Measurements from ENCODE around the gene DMD.

Gene DMD

DNA sequence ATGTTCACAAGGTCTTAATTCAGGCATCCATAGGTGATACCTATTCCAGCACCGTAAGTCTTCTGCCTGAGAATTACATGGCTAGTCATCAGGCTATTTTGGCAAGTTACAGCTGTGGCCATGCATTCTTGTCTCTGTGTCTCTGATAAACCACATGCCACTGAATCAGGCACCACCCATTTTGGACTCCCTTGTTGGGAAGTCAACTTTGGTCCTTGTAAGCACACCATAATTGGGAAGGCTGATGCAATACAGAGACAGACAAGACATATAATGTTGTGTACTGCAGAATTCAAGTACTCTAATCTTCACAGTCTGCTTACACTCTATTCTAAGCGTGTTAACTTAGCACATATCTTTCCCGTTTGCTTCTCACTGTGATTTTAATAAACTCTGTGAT, 1655.8 kb downstream of the DMD start:
- DNase-seq: no peak

DNA sequence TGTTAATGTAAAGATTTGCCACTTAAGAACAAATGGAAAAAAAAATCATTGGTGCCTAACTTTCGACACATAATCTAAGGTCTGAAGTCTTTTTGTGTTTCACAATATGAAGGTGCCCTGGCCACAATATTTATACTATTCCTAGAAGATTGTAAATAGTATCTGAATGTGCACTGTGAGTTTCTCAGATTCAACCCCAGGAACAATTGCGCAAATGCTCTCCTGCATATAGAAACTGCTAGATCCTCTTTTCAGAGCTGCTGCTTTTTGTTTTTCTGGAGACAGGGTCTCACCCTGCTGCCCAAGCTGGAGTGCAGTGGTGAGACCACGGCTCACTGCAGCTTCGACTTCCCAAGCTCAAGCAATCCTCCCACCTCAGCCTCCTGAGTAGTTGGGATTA, 1659.4 kb downstream of the DMD start:
- DNase-seq: no peak

DNA sequence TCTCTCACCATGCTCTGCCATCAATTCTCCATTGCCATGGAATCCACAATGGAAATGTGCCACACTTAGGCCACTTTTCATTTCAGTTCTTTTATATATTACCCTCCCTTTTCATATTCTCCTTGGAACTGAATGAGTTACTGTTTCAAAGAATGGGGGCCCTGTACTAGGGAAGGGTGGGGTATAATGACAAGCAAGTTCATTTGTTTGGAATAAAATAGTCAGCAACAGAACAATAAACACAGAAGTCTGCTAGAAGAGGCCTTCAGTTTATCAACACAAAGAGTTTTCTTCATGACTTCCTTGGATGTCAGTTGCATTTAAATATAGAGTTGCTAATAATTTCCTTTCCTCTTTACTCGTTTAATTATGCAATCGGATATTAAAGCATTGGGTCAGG, 1661.2 kb downstream of the DMD start:
- DNase-seq: no peak

DNA sequence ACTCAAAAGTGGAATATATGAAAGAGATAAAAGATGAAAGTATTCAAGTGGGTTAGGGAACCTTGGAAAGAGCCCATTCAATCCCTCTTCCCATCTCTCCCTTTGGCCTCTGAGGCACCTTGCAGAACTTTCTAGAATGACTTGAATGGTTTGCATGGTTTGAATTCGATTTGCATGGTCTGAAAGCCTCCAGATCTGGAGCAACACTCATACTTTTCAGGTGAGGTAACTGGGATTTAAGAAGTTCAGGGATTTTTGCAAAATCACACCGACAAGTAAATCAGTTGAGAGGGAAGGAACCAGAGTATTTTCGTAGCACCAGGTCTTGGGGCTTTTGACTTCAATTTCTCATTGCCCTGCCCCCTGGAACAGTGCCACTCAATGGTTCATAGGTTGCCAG, 1663.5 kb downstream of the DMD start:
- DNase-seq: no peak

DNA sequence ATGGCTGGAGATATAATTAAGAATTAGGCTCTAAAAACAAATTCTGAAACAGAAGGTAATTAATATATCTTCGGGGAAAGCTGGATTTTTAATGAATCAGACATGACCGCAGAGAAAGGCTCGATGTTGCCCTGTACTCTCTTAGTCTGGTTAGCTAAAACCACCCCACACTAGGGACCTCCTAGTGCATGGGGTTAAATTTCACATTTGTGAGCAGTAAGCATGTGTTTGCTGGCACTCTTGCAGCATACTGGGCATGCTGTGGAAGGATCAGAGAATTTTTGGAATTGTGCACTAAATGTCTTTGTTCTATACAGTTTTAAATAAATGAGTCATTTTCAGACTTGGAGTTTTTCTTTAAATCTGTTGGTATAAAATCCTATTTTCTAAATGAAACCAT, 1663.9 kb downstream of the DMD start:
- DNase-seq: no peak

DNA sequence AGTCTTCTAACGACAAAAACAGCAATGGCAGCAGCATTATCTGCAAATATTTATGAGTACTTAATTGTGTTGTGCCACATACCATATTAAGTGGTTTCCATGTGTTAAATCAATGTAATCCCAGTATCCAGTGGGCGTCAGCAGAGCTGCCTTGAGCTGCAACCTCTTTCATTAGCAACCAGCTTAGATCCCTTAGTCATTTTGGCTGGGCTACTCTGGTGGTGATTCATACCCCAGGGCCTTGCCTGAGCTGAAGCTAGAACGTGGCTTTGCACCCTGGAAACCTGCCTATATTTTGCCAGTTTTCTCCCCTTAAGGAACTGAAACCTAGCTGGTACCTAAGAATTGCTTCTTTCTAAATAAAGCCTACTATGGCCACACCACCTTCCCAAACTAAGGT, 1665.2 kb downstream of the DMD start:
- DNase-seq: no peak

DNA sequence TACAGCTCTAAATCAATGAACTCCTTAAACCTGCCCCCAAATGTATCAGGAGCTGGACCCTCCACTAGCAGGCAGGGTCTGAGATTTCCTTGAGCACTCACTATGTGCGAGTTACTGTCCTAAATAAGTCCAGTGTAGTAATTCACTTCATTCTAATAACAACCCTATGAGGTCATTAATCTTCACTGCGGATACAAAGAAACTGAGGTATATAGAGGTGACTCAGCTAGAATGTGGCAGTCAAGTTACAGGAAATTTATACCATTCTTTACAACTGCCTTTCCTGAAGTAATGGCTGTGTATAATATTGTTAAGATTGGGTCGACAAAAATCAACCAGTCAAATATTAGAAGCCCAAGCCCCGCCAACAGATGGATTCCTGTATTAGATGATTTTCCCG, 1665.6 kb downstream of the DMD start:
- no peak for DNase-seq

DNA sequence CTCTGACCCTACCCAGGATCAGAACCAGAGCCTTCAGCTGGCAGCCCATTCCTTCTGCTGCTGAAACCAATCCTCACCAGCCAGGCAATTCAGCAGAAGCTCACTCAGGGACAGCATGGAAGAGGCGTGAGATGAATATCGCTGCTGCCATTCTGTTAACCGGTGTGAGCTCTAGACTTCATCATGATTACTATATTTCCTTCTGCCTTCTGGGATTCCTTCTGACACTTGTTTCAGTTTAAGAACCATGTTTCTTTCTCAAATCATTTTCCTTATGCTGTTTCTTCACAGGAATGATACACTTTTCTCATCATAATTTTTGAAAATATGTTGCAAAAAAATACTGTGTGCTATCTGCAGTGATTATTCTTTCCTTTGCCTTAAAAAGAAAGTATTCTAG, 1666.2 kb downstream of the DMD start:
- no peak for DNase-seq

DNA sequence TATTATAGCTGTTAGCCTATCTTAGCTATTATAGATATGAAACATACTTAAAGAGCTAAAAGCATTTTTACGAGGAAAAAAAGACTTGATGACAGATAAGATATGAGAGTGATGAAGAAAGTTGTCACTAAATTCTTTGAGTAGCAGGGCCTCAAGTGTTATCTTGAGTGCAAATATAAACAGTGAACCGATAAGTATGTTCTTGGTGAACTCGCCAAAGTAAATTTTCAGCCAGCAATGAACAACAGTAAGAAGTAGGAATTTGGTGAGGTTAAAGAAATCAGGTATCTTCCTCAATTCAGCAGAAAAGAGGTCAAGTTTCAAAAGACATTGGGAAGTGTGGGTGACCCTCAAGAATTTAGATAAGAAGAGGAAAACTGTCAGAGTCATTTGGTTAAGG, 1667.7 kb downstream of the DMD start:
- DNase-seq: no peak

DNA sequence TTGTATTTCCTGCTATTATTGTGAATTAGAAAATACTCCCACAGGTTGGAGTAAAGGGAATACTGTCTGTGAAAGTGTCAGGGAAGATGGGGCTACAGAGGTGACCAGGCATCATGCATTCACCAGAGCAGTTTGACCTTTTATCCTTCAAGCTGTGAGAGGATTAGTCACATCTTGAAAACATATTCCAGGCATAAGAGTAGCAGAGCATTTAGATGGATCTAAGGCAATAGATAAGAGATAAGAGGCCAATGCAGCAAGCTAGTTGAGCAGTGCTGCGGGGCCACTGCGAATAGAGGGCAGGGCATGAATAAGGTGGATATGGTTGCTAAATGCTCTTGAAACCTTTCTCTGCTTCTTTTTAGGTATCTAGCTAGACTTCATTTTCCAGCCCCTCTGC, 1668.8 kb downstream of the DMD start:
- no peak for DNase-seq

DNA sequence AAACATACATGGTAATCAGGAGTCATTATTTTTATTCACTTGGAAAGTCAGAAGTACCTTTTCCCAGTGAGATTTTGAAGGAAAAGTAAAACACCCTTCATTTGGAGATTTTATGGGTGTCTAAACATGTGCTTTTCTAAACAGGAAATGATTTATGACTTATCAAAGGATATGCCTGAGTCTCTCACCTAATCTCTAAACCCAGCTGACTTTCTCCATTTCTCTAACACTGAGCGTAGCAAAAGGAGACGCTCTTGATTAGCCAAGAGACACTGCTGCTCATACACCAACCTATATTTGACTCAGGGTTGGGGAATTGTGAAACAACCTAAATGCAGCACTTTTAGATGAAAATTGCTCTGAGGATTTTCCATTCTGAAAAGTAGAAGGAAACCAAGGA, 1671.0 kb downstream of the DMD start:
- no peak for DNase-seq

DNA sequence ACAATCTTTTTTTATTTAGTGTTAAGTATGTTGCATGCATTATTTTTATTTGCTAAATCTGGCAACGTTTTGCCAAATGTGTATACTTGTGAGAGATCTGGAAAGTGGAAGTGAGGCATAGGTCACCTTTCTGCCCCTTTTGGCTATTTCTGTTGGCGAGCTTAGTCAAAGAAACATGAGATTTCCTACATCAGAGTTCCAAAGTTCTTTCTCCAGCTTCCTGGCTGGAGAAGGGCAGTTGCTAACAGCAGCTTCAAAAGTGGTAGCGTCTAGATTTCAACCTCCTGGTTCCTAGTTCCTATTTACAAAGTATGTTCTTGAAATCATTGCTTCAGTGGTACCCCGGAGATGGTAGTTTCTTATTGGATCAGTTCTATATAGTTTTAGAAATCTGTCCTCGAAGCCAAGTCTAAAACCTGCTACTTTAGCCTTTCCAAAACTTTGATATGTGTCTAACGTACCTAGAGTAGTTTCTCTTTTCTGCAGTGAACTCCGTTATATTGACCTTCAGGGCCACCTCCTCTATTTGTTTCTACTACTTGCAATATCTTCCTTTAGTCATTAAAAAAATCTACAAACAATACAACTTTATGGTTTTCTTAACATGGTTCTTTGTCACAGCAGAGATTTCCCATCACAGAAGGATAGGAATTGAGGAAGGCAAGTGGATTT, 1683.8 kb downstream of the DMD start:
- DNase-seq: no peak

DNA sequence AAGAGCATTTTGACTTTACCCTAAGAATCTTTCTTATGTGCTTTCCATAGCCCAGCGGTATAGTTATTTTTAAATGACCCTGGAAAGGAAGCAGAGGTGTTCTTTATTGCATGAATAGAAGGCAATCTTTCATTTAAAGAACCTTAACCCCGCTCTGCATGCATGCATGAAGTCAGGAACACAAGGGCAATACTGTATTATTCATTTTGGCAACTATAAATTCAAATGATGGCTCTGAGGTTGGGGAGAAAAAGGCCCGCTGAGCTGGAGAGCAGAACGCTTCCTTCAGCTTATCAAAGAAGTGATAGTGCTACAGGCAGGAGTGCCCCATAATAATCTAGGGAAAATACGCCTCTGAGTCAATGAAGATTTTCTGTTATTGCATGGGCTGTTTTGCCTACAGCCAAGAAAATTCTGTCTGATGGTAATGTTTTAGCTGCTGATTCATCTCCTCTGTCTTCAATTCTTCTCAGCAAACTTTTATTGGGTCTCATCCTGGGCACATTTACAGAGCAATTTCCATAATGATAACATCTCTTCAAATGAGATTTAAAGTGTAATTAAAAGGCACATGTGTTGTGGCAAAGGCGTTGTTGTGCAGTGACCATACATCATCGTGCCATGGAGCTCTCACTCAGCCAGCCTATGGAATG, 1687.3 kb downstream of the DMD start:
- DNase-seq: no peak

DNA sequence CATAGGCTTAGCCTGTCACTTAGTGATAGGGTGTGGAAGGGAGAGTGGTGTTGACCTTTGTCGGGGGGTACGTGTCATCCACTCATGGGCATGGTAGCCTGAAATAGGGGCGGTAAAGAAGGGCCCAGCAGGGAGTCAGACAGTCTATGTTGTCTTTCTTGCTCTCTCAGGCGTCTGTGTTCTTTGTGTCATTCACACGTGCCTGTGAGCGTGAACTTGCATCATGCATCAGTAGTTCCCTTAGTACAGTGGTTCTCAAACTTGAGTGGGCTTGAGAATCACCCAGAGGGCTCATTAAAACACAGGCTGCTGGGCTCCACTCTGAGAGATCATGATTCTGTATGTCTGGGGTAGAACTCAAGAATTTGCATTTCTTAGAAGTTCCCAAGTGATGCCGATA, 1688.6 kb downstream of the DMD start:
- no peak for DNase-seq

DNA sequence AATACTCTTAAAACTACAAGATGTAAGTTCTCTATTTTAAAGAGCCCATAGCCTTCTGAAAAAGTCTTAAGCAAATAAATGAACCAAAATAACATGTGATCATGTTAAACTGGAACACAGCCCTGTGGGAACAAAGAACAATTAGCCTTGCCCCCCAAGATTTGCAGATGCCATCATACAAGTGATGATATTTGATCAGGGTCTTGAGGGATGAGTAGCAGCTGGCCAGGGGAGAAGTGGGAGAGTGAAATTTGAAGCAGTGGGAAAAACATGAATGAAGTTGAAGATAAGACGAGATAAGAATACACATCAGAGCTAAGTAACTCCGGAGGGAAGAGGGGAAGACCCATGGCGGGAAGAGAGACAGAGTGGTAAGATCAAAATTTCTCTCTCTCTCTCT, 1689.4 kb downstream of the DMD start:
- DNase-seq: no peak

DNA sequence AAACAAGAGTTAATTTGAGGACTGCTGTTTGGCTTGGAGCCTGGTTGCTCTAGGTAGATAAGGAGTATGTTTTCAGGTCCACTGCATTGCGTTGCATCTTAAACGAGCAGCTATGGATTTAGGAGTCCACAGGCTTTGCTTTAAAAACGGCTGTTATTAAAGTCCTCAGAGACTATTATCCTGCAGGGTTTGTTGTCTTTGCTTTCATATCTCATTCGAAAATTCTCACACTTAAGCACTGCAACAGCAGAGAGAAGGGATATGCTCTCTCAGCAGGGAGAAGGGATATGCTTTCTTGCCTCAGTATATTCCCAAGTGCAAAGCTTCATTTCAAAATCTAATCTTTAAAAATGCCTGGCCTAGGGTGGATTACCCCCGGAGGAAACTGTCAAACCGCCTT, 1694.8 kb downstream of the DMD start:
- DNase-seq: no peak

DNA sequence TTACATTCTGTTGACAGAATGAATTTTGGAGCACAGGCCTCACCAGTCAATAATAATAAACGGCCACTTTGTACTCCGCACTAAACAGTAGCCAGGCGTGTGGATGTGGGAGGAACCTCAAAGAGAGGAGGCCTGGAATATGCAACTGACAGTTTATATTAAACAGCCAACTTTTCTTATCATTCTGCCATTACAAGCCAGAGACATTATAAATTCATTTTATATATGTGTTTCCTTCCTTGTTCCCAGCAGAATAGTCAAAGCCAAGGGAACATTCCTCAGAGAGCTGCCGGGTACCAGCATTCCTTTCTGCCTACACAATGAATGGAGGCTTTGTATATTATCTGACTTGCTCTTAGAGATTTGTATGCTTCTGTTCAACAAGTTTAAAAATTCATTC, 1703.0 kb downstream of the DMD start:
- DNase-seq: no peak

DNA sequence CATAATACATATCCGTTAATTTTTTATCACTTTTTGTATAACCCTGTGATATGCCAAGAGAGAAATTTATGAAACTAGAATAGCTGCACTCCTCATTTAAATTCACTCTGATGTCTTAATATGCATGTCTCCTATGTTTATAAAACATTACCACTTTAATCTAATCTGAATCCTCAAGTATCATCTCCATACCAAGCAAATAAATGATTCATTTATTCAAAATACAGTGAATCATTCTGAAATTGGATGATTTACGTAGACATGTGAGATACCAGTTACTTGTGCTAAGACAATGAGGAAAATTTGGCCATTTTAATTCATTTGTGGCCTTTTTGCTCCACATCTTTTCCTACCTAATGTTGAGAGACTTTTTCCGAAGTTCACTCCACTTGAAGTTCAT, 1704.4 kb downstream of the DMD start:
- DNase-seq: no peak

DNA sequence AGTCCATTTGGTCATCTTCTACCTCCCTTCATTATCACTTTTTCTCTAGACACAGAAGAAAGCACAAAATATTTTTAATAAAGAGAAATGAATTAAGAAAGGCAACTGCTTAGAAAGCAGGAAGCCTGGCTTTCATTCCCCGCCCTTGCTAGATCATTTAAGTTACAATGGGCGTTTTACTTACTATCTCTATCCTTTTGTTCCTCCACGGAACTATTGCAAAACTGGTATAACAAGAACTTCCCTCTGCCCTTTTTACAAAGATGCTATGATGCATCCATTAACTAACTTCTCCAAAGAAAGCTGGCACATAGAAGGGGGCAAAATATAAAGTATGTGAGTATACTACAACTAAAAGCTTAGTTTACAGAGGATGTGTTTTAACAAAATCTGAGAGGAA, 1705.0 kb downstream of the DMD start:
- no peak for DNase-seq

DNA sequence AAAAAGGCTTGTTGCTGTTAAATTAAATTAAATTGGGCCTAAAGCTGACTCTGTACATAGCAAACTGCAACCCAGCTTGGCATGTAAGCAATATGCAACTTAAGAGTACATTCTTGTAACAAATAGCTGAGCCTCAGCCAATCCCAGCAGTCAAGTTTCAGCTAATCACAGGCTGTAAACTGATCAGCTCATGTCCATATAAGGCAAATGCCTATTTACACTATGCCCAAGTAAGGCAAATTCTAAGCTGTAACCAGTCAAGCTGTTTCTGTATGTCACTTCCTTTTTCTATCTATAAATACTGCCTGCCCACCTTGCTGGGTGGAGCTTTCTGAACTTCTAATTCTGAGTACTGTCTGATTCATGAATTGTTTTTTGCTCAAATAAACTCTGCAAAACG, 1710.4 kb downstream of the DMD start:
- DNase-seq: no peak

DNA sequence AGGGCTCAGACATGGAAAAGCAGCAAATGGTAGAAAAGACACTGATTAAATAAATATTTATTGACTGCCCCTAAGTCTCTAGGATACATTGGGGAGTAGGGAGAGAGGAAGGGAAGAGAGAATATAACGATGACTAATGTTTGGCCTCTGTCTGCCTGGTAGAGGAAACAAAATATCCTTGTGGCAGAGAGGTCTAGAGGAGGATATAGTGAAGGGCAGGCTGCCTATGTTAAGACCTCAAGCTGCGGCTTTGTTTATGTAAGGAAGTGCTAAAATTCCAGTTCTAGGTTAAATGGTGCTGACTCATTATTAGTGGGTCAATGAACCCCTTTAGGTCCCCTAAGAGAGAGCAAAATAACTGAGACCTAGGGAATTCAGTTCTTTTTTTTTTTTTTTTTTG, 1712.2 kb downstream of the DMD start:
- DNase-seq: no peak

DNA sequence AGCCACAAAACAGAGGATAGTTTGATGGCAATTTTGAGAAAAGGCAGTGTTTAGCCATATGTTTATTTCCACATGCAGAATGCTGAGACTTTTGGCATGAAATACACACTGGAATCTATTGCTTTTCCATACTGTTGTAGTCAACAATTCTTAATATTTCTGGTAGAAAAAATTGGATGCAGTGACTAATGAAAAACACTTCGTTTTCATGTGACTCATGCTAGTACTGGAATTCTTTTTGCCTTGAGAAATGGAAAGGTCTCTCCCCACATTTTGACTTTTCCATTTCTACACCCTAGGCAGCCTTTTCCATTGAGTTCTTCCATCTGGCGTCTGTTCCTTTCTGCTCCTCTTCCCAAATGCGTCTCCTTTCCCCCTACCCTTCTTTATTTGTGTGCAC, 1714.3 kb downstream of the DMD start:
- DNase-seq: no peak

DNA sequence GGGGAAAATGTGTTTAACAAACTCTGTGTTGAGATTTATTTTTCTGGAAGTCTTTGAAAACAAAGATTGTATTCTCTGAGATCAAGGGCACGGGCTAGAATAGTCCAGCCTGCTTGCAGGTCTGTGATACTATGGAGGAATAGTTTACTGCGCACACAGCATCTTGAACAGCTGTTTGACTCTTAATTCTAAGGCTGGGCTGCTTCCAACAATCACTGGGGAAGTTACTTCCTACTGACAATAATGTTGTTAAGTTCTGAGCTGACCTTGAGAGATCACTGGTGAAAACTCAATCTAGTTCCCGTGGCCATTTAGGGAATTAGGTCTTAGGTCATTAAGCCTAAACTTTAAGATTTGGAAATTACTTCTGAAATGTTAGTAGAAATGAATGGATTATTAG, 1723.4 kb downstream of the DMD start:
- no peak for DNase-seq

DNA sequence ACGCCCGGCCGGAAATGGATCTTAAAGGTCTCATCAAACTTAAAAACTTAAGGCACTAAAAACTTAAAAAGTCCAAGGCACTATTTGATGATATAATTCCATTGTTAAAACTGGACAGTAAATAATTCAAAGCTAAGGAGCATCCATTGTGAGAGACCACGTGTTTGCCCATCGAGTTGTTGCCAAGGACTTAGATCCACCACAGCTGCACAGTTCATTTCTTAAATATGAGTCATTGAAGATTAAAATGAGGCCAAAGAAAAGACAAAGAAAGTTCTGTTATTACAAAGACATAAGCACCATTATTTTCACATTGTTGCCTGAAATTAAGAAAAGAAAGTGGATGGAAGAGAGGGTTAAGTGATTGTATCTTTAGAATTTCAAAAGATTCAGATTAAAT, 1728.0 kb downstream of the DMD start:
- DNase-seq: no peak

DNA sequence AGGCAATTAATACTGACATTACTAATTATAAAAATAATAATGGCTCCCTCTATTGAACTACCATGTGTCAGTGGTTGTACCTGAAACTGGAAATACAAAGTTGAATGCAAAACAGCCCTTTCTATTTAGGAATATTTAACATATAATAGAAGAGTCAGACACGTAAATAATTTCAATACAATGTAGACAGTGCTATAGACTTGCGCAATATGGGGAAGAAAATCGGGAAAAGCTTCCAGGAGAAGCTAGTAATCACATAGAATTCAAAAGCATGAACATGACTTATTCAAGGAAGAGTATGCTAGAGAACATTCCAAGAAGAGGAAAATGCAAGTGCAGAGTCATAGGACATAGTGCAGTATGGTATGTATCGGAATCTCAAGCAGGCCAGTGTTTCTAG, 1730.7 kb downstream of the DMD start:
- DNase-seq: no peak

All from activated CD8-positive, alpha-beta memory T cell treated with anti-CD3 and anti-CD28 coated beads, Interleukin-2, amount 50 U/mL, for 4 hours (primary cell).